GM18526 (cell line): ENCODE data around the gene TNIK.

Source experiments
- POLR2A ChIP-seq: IDR thresholded peaks from 3 replicates; pipeline ENCODE4 v1.6.1; 2011; ENCODE audit not compliant: insufficient read length; ENCODE audit errors: extremely low read depth

The TNIK gene

GRCh38 chr3:171417813-171418212, 42.4 kb downstream of the TNIK start:
- TF ChIP-seq POLR2A = no peak

DNA sequence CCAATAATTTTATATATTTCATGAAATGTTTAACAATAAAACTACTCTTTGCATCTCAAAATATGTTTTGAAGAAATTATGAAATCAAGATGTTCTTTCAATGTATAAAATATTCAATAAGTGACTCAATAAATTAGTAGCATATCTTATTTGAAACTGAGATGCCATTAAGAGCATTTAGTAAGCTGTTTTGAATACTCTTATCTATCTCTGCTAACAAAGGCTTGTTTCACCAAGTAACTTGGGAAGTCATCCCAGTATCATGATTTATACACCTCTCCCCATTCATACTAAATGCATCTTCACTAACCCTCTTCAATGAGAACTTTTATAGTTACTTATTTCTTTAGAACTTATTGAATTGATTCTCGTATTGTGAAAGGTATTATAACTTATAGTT, 43.1 kb downstream of the TNIK start:
- TF ChIP-seq POLR2A = no peak

- TF ChIP-seq POLR2A = no peak
Measured at GRCh38 chr3:171416666-171417065, 43.5 kb downstream of the TNIK start.

GRCh38 chr3:171416061-171416460, 44.1 kb downstream of the TNIK start:
- no peak for TF ChIP-seq POLR2A

DNA sequence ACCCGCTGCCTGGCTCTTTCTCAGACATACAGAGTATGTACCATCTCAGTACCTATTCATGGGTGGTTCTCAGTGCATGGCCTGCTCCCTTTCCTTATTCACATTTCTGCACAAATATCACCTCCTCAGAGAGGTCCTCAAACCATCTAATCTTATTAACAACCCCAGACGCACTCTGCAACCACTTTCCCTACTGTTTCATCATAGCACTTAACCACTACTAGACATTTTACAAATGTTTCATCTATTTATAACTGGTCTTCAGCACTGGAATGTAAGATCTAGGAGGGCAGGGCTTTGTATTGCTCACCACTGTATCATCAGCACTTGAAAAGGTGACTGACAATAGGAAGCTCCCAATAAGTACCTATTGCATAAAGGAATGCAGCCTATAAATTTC, 45.1 kb downstream of the TNIK start:
- TF ChIP-seq POLR2A = no peak

DNA sequence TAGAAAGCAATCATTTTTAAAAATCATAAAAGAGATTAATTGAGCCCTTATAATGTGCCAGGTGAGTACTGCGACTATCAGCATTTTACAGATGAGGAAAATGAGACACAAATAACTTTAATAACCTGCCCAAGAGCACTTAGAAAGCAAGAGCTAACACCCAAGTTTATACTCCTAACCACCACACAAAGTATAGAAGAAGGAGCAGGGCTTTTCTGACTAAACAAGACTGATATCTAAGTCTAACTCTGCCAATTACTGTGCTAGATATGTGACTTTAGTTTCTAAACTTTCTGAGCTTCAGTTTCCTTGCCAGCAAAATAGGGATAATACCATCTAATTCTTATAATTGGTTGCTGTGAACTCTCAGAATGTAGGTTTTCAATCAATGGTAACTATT, 47.7 kb downstream of the TNIK start:
- TF ChIP-seq POLR2A = no peak

DNA sequence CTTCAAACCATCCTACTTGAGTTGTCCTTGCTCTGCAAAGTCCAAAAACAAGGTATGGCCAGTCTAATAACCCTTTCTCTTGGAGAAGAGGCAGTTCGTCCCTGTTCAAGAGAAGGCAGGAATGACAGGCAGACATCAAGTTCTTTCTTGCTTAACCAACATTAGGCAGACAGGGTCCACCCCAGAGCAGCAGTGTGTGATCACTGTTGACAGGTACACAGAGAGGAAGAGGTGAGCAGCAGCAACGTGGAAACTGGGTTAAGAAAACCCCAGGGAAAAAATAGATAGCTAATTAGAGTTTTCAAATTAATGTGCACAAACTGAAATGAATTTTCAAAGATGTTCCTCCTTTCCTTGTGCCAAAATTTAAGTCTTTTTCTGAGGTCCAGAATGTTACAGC, 48.2 kb downstream of the TNIK start:
- TF ChIP-seq POLR2A = no peak

GRCh38 chr3:171410186-171410585, 50.0 kb downstream of the TNIK start:
- no peak for TF ChIP-seq POLR2A

DNA sequence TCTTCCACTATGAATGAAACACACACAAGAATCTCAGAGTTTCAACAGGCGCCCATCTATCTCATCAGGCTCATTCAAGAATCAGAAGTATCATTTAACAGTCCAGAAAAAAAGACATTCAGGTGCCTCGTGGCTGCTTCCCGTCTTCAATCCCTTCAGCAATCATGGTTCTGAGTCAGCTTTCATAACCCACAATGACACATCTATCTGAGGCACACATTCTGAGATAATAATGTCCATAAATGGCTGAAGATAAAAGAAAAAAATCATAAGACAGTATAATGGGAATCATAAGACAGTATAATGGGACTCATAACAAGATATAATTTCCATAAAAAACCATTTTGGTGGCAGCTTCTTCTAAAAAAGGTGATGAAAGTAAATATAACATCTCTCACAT, 52.4 kb downstream of the TNIK start:
- TF ChIP-seq POLR2A = no peak

DNA sequence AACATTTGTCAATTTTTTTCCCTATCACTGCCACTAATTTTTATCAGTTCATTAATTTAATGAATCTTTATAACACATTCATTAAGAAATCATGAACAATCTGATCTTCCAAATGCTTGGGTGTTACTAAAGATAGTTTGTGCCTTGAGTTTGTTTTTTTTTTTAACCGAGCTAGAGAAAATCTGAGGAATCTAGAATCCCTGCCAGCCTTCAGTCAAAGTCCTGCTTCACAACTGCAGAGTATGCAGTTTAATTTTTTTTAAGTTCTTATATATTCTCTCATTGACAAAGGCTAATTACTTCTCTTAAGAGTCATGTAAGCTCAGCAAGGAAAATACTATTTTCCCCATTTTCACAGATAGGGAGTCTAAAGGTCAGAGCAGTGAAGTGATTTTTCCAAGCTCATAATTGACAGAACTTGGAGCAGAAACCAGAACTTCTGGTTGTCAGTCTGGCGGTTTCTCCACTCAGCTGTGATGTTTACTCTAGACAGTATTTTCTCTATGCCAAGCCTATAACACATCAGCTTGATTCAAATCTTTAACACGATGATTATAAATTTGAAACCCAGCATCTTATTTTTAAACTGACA, 55.7 kb downstream of the TNIK start:
- TF ChIP-seq POLR2A = no peak

DNA sequence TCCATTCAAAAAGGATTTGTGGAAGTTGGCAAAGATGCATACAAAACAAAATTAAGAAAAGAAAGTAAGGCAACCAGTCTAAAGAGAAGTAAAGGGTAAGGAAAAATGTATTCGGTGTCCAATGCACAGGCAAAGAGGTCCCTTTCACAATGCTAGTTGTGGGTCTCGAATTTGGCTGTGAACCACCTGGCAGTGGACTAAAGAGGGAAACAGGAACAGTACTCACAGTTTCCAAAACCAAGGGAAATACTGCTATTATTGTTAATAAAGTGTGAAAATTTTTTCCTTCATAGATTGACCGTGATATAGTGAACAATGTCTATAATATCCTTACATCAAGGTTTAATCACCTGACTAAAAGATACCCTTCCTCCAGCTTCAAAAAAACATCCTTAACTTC, 57.9 kb downstream of the TNIK start:
- no peak for TF ChIP-seq POLR2A

DNA sequence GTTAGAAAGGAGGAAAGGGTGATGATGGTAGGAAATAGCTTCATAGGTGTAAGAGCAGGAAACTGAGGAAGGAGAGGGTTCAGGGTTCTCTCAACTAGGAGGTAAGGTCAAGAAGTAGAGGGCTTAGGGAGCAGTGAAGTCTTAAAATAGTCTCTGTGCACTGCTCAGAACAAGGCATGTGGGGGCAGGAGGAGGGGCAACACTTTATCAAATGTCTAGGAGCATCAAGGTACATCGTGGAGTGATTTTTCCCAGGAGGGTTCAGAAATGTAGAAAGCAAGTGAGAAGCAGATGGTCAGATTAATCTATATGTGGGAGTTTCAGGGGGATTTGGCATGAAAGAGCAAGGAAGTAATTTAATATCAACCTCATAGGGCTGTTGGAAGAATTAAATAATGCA, 58.8 kb downstream of the TNIK start:
- TF ChIP-seq POLR2A = no peak

GRCh38 chr3:171399842-171400241, 60.4 kb downstream of the TNIK start:
- no peak for TF ChIP-seq POLR2A

DNA sequence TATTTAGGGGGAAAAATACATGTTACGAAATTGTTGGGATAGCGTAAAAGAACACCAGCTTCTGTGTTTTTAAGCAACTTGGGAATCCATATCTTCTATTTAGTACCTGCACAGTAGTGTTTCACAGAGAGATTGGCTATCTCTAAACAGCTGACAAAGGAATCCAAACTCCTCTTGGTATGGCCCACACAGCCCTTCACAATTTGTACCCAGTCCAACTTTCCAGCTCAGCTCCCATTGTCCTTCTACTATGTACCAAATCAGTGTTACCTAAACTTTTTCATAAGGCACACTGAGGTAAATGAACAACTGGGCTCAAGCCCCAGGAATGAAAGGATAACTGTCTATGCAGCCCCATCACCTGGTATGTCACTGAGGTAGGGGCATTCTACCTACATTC, 61.9 kb downstream of the TNIK start:
- TF ChIP-seq POLR2A = no peak

- no peak for TF ChIP-seq POLR2A
Measured at GRCh38 chr3:171397089-171397488, 63.1 kb downstream of the TNIK start.

DNA sequence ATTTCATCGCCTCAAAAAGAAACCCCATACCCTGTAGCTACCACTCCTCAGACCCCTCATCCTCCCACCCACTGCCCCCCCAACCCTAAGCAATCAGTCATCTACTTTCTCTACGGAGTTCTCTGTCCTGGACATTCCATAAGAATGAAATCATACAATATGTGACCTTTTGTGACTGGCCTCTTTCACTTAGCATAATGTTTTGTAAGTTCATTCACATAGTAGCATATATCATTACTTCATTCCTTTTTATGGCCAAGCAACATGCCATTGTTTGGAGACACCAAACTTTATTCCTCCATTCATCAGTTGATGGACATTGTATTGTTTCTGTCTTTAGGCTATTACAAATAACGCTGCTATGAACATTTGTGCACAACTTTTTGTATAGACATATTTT, 64.2 kb downstream of the TNIK start:
- TF ChIP-seq POLR2A = no peak

DNA sequence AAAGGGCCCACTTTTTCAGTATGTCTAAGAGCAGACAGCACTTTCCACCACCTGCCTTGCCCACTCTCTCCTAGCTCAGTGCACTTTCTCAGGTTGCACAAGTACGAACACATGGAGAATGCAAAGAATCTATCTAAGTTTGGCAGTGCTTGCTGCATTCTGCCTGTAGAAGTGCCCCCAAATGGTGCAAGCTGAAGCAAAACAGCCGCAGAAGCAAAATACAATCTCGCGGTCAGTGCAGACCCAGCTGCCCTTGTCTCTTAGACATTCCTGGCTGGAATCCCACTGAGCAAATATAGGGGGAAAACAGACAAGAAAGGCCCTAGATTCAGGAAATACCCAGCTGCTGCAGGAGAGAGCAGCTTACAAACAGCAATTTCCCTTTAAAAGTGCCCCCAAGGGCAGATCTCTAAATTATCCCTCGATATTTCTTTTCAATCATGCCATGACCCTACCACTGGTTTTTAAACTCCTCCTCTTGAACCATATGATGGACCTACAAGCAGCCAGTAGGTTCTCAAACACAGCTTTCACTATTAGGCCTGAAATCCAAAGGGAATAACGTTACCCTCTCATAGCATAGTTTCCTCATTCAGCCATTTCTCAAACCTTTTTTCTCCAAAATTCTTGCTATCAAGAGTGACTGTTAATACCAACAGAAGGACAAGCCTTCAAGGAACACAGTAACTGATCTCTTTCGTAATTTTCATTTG, 67.0 kb downstream of the TNIK start:
- no peak for TF ChIP-seq POLR2A
